NCI-H128 (cell line): Measurements from ENCODE around the gene OR14K1.
"Not testable (repeated sequence)": the region's sequence is repeated elsewhere in the genome, so short reads cannot be mapped to it uniquely, and the experiment has no call there.

Experiments
- DNase-seq: peaks from one replicate; lab custom pipeline; 2025; ENCODE audit not compliant: unreplicated experiment; lab: John Stamatoyannopoulos, UW

Gene OR14K1

GRCh38 chr1:247738315-247738714 is at the start of gene OR14K1:
Gene OR14K1 (plus strand): TSS chr1:247738615. CDS start chr1:247738615, 0 bp downstream.
- no peak for DNase-seq

DNA sequence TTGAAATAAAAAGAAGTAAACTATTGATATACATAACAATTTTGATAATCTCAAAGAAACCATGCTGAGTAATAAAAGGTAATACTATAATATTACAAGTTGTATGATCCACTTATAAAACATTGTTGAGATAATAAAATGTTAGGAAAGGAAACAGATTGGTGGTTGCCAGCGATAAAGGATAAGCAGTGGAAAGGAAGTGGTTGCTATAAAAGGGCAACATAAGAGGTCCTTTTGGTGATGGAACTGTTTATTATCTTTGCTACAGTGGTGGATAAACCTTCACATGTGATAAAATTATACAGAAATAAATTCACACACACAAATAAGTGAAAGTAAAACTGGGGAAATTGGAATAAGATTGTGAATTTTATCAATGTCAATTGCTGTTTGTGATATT is 37.1 kb upstream of the OR14K1 start:
- no peak for DNase-seq

- DNase-seq: not testable (repeated sequence)
Measured at GRCh38 chr1:247710681-247711080, 27.7 kb upstream of the OR14K1 start.

- DNase-seq: no peak
Measured at GRCh38 chr1:247713753-247714152, 24.7 kb upstream of the OR14K1 start.

DNA sequence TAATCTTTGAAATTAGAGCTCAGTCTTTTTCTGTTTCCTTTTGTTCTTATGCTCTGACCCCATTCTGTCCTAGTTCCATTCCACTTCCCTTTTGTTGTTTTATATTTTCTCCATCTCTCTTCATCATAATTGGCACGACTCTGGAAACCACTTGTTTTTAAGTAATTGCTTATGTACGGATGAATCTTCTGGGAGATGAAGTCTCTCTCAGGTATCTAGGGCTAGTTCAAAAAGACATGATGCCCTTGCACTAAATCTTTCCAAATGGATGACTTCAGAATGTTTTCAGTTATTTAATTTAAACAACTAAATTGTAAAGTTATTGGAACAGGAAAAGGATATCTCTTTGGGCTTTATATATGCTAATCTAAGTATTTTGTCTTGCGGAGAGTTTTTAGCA is 21.9 kb upstream of the OR14K1 start, which contains the start of gene OR6F1:
Gene OR6F1 (minus strand): TSS at position 101 of the 400 bp plus-strand sequence. CDS start 3,891 bp downstream, outside the sequence.
- DNase-seq: no peak

DNA sequence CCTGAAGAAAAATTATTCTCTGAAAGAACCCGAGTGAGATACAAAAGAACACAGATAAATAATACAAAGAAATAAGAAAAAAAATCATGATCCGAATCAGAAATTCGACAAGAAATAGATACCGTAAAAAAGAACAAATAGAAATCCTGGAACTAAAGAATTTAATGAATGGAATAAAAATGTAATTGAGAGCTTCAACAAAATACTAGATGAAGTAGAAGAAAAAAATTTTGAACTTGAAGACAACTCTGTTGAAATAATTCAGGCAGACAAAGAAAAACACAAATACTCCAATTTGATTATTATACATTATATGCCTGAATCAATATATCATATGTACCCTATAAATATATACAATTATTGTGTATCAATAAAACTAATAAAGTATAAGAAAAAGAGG is 17.2 kb upstream of the OR14K1 start:
- no peak for DNase-seq

GRCh38 chr1:247740721-247741120 is 2.3 kb downstream of the OR14K1 start:
- DNase-seq: no peak

- no peak for DNase-seq
Measured at GRCh38 chr1:247741756-247742155, 3.3 kb downstream of the OR14K1 start.

DNA sequence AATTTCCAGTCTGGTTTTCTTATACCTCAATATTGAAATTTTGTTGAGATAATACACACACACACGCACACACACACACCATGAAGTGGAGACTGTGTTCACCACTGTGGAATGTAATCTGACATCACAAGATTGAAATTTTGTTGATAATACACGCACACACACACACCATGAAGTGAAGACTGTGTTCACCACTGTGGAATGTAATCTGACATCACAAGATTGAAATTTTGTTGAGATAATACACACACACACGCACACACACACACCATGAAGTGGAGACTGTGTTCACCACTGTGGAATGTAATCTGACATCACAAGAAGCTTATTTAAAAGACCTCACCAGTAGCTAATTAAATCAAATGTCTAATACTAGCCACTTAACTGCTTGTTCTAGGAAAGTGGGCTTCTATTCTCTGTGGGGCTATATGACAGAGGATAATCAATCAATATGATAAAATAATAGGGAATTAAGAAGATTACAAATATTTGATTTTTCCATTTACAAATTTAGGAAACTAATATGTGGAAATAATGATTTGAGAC is 3.9 kb downstream of the OR14K1 start:
- DNase-seq: not testable (repeated sequence)

- no peak for DNase-seq
Measured at GRCh38 chr1:247746391-247746935, 8.0 kb downstream of the OR14K1 start.

DNA sequence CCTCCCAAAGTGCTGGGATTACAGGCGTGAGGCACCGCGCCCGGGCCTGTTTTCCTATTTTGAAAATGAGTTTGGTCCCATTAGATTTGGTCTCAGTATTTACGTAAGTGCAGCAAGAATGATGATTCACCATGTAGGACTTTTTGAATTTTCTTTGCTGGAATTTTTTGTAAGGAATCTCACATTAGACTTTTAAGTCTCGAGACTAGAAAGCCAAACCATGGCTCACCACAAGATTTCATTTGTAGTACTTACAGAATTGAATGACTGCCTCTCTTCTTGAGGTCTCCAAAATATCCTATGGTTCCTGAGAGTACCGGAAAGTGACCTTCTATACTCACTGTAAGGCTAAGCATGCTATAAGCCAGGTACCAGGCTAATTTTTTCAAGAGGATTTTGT is 9.2 kb downstream of the OR14K1 start:
- no peak for DNase-seq

DNA sequence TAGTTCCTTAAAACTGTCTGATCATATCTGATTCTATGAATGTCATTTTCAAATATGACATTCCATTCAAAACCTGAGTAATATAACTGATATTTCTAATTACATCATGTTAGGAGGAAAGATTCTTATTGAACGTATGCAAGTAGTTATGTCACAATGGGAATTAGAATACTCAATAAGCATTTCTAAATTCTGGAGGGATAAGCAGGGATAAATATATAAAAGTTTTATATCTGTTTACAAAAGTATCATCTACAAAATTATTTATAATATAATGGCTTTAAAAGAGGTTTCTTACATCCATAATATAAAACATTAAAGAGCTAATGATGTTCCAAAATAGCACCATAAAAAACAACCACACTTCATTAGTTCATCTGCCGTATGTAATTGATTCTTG is 9.6 kb downstream of the OR14K1 start, which contains the start of gene OR14A2:
Gene OR14A2 (minus strand): TSS at position 101 of the 400 bp plus-strand sequence.
- DNase-seq: no peak

DNA sequence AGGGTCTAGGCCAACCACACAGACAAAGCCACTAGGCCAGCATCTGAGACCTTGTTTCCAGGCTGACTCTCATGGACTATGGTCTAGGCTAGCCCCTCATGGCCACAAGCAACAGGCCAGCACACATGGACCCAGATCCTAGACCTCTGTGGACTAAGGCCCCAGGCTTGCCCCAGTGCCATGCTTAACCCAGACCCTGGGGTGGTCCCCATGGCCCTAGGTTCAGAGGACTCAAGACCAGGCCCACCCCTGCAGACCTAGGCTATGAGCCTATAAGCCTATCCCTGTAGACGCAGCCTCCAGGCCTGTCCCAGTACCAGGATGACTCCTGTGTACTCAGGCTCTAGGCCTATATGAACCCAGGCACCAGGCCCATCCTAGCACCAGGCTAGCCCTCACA is 11.5 kb downstream of the OR14K1 start:
- DNase-seq: no peak

GRCh38 chr1:247754311-247754710 is 15.9 kb downstream of the OR14K1 start:
- not testable (repeated sequence) for DNase-seq

DNA sequence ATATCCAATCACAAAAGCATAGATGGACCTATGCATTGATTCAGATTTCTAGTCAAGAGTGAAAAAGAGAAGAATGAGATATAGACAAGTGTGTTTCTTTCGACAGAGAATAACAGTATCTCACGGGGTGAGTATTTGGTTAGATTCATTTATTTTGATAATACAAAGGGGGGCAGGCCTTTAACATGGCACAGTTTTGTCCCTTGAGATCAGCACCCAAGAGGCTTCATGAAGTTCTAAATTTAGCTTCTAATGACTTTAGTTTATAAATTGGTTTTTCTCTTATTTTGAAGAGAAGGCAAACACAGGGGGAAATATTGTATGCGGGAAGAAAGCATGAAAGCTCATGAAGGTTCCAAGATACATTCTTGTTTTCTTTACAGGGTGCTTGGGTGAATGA is 22.0 kb downstream of the OR14K1 start, which contains the start of gene OR1C1:
Gene OR1C1 (minus strand): TSS at position 101 of the 400 bp plus-strand sequence. CDS start 2,150 bp downstream, outside the sequence.
- DNase-seq: no peak

GRCh38 chr1:247769603-247770002 is 31.2 kb downstream of the OR14K1 start:
- DNase-seq: no peak
